ENCODE data around the gene RRP36. TPM values are rescaled to one million over a fixed set of nuclear protein-coding genes. Genes with fewer than 3 reads are reported as not detected.

Gene RRP36
- total RNA-seq, 1 donor from 2014 or later = 35.3 TPM

DNA sequence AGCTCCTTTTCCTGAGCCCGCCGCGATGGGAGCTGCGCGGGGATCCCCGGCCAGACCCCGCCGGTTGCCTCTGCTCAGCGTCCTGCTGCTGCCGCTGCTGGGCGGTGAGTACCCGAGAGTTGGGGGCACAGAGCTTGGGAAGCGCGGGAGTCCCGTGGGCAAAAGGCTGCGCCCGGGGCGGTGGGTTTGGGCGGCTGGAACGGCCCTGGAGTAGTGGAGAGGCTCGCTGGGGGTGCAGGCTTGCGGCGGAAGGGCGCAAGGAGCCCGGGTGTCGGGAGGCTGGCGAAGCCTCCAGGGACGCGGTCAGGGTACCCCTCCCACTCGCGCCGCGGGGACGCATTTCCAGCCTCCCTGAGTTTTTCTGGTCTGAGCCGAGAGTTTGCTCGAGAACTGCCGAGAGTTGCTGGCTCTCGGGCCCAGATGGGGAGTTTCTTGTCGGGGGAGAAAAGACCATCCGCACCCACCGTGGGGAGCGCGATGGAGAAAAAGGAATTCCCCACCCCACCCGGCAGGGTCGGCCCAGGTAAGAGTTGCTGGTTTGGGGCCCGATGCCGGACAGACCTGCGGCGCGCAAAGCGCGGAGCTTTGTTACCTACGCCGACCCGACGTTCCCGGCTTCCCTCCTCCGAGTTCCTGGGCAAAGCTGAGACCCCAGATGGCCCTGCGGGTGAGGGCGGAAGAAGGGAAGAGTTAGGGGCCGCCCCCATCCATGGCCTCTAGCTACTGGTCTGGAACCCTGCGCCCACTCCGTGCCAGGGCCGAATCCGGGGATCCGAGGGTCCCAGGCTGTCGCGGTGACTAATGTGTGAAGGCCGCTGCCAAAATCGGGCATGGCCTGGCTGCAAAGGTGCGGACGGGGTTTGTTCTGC lies 55.3 kb downstream of the RRP36 start:
- peak overlapping the region; percentile 72 for H3K4me3 ChIP-seq
- ATAC-seq (peak; percentile 41 to 70), DNase-seq (peak; percentile 58)
- peaks cover 27% of the 10 kb centered on the region for H3K36me3 ChIP-seq
- intact Hi-C loops (cut with DNase I) = no loop called here
- peak overlapping the region; percentile 72 for H3K27ac ChIP-seq
- no peaks in the 10 kb centered on the region for H3K9me3 ChIP-seq
- peaks cover 24% of the 10 kb centered on the region for H3K4me1 ChIP-seq
- peaks cover 8% of the 10 kb centered on the region for H3K27me3 ChIP-seq (ENCODE audit: low read depth)
- TF ChIP-seq, protein P1, sequence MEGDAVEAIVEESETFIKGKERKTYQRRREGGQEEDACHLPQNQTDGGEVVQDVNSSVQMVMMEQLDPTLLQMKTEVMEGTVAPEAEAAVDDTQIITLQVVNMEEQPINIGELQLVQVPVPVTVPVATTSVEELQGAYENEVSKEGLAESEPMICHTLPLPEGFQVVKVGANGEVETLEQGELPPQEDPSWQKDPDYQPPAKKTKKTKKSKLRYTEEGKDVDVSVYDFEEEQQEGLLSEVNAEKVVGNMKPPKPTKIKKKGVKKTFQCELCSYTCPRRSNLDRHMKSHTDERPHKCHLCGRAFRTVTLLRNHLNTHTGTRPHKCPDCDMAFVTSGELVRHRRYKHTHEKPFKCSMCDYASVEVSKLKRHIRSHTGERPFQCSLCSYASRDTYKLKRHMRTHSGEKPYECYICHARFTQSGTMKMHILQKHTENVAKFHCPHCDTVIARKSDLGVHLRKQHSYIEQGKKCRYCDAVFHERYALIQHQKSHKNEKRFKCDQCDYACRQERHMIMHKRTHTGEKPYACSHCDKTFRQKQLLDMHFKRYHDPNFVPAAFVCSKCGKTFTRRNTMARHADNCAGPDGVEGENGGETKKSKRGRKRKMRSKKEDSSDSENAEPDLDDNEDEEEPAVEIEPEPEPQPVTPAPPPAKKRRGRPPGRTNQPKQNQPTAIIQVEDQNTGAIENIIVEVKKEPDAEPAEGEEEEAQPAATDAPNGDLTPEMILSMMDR (IDR thresholded peaks at IDR 0.05) = no peak

DNA sequence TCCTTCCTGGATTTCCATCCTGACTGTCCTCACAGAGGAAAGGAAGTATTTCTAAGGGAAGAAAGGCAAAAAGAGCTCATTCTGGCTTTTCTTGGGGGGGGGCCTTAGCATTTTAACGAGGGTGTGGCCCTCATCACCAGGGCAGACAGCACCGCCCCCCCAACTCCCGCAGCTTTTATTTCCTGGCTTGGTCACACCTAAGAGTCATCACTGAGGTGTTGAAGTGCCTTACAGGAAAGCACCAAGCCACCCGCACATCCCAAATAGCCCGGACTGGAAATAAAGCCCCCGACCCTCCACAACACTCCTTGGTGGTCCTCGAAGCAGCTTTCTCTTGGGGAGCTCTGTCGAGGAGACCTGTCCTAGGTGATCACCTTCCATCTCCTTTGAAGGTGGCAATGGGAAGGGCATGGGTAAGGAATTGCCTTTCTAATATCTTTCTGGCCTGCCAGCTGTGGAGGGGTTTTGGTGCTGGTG lies 55.9 kb downstream of the RRP36 start:
- H3K9me3 ChIP-seq = no peaks in the 10 kb centered on the region
- H3K36me3 ChIP-seq = peaks cover 20% of the 10 kb centered on the region
- no peak for DNase-seq
- peak overlapping the region; percentile 72 for H3K27ac ChIP-seq
- TF ChIP-seq, protein P1 (IDR thresholded peaks at IDR 0.05) = no peak
- peak in 1 of 2 donors; percentile 47 for ATAC-seq
- intact Hi-C loops (cut with DNase I) = no loop called here
- H3K4me3 ChIP-seq = peak overlapping the region; percentile 72
- peaks cover 8% of the 10 kb centered on the region for H3K27me3 ChIP-seq (ENCODE audit: low read depth)
- H3K4me1 ChIP-seq = peaks cover 29% of the 10 kb centered on the region

DNA sequence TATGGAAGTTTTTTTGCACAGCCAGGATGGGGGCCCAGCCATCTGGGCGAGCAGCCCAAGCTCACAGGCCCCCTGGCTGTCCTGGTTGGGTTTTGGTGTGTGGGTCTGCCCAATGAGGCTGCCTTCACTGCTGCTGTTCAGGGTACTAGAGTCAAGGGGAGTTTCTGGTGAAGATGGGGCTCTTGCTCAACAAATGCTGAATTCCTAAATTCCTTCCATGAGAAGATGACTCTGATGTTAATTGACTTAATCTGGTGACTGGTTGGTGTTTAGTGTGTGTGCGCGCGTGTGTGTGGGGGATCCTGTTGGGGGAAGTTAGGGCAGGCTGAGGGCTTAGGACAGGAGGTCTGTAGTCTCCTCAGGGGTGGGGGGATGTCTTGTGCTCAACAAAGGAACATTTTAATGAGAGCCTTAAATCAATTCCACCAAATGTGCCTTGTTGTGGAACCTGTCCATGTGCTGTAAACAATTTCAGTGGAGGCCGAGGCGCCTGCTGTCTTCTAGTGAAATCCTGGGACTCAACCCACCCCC lies 56.6 kb downstream of the RRP36 start:
- H3K4me3 ChIP-seq = peak overlapping the region; percentile 72
- intact Hi-C loops (cut with DNase I) = no loop called here
- peaks cover 29% of the 10 kb centered on the region for H3K4me1 ChIP-seq
- no peak overlapping the region for H3K27ac ChIP-seq
- no peak for DNase-seq
- no peak for ATAC-seq
- TF ChIP-seq, protein P1 (IDR thresholded peaks at IDR 0.05) = no peak
- peaks cover 14% of the 10 kb centered on the region for H3K36me3 ChIP-seq
- no peaks in the 10 kb centered on the region for H3K9me3 ChIP-seq
- peaks cover 8% of the 10 kb centered on the region for H3K27me3 ChIP-seq (ENCODE audit: low read depth)

DNA sequence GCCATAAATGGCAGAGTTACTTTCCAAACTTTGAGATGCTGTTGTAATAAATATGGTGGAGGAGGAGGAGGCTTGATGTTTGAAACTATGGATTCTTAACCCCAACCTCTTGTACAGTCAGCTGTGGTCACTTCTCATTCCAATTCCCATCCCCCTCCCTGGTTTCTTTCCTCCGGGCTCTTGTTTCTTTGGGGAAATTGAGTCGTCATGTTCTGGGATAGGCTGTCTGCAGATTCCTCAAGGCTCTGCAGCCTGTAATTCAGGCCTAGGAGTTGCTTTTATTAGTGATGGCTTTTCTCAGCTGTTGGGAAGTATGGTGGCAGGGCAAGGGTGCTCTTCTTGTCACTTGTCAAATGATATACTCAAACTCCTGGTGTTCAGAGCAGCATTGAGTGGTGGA lies 57.3 kb downstream of the RRP36 start:
- ATAC-seq (no peak), DNase-seq (no peak)
- H3K9me3 ChIP-seq = no peaks in the 10 kb centered on the region
- peaks cover 8% of the 10 kb centered on the region for H3K27me3 ChIP-seq (ENCODE audit: low read depth)
- no peak overlapping the region for H3K27ac ChIP-seq
- intact Hi-C loops (cut with DNase I) = no loop called here
- H3K4me3 ChIP-seq = no peak overlapping the region
- H3K36me3 ChIP-seq = peaks cover 7% of the 10 kb centered on the region
- H3K4me1 ChIP-seq = peaks cover 29% of the 10 kb centered on the region
- TF ChIP-seq, protein P1 (IDR thresholded peaks at IDR 0.05) = no peak

Other genes starting within 250 kb of the RRP36 start
- gene BICRAL, start 239.6 kb upstream of the RRP36 start, total RNA-seq = 20.7 TPM
- gene RPL7L1, start 142.0 kb upstream of the RRP36 start, total RNA-seq = 64.5 TPM
- gene PTCRA, start 105.6 kb upstream of the RRP36 start, total RNA-seq = 9.8 TPM
- gene CNPY3, start 92.1 kb upstream of the RRP36 start, total RNA-seq = 84.0 TPM
- 2.4 TPM for gene GNMT, start 60.9 kb upstream of the RRP36 start, total RNA-seq
- 33.3 TPM for gene PEX6, start 42.4 kb upstream of the RRP36 start, total RNA-seq
- gene PPP2R5D, start 37.1 kb upstream of the RRP36 start, total RNA-seq = 24.5 TPM
- gene MEA1, start 7.7 kb upstream of the RRP36 start, total RNA-seq = 44.8 TPM
- gene KLHDC3, start 7.4 kb upstream of the RRP36 start, total RNA-seq = 59.3 TPM
- gene CUL7, start 32.2 kb downstream of the RRP36 start, total RNA-seq = 16.1 TPM
- gene MRPL2, start 37.8 kb downstream of the RRP36 start, total RNA-seq = 40.1 TPM
- gene KLC4, start 38.0 kb downstream of the RRP36 start, total RNA-seq = 45.2 TPM
- 81.0 TPM for gene PTK7, start 54.7 kb downstream of the RRP36 start, total RNA-seq
- 29.2 TPM for gene SRF, start 149.6 kb downstream of the RRP36 start, total RNA-seq
- gene CUL9, start 160.6 kb downstream of the RRP36 start, total RNA-seq = 41.8 TPM
- 24.0 TPM for gene DNPH1, start 207.9 kb downstream of the RRP36 start, total RNA-seq
- 0.09 TPM for gene TTBK1, start 221.9 kb downstream of the RRP36 start, total RNA-seq

Data from lower lobe of right lung (tissue), 2 donors.